ENCODE data around the gene TBX1. TPM values are rescaled to one million over a fixed set of nuclear protein-coding genes. Genes with fewer than 3 reads are reported as not detected.

TBX1 gene
- polyA plus RNA-seq, 1 donor from 2014 or later: not detected

DNA sequence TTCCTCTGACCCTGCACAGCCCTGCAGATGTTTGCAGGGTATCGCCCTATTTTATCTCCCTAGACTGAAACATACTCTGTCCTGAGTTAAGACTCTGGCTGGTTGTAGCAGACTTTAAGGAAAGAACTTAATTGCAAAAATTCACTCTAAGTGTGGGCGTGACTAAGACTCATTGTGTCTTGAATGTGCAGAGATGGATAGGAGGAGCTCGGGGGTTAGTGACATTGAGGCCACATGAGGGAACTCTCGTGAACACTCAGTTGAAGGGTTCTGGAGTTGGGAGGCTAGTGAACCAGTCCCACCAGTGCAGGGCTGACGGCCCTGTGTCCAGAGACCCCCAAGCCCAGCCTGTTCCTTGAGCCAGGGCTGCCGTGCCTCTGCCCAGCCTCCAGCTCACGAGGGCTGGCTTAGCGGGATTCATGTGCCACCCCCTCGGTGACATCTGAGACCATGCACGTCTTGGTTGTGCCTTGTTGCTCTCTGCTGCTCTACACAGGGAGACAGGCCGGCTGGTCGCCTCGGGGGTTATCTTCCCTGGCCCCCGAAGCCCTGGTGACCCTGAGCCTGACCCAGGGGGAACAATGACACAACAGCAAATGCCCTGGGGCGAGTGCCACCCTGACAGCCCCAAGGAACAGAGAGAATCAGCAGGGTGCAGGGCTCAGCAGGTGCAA is 11.4 kb upstream of the TBX1 start:
- no peaks in the 10 kb centered on the region for H4K20me1 ChIP-seq (ENCODE audit: insufficient read depth)
- H3K9me3 ChIP-seq (ENCODE audit: low read length): no peaks in the 10 kb centered on the region
- H3K27ac ChIP-seq (ENCODE audit: low read length): no peak overlapping the region
- no peaks in the 10 kb centered on the region for H3K79me2 ChIP-seq (replicated peaks; ENCODE audit: insufficient read depth, low read length)
- H3K4me3 ChIP-seq (ENCODE audit: low read length): no peak overlapping the region
- no peaks in the 10 kb centered on the region for H3K36me3 ChIP-seq (ENCODE audit: insufficient read depth, low read length)
- H2AFZ ChIP-seq (ENCODE audit: low read depth, low read length): no peak overlapping the region
- no peak overlapping the region for H3K4me2 ChIP-seq (ENCODE audit: low read length)
- no peaks in the 10 kb centered on the region for H3F3A ChIP-seq (ENCODE audit: insufficient read depth, low read length, poor library complexity, severe bottlenecking)
- peaks cover 26% of the 10 kb centered on the region for H3K27me3 ChIP-seq (ENCODE audit: insufficient read depth, low read depth, low read length)
- TF ChIP-seq TAF1 (IDR thresholded peaks at IDR 0.05; ENCODE audit: low read depth): no peak
- TF ChIP-seq EP300 (conservative IDR thresholded peaks at IDR 0.05; ENCODE audit: poor library complexity, severe bottlenecking): no peak
- TF ChIP-seq, protein P1, sequence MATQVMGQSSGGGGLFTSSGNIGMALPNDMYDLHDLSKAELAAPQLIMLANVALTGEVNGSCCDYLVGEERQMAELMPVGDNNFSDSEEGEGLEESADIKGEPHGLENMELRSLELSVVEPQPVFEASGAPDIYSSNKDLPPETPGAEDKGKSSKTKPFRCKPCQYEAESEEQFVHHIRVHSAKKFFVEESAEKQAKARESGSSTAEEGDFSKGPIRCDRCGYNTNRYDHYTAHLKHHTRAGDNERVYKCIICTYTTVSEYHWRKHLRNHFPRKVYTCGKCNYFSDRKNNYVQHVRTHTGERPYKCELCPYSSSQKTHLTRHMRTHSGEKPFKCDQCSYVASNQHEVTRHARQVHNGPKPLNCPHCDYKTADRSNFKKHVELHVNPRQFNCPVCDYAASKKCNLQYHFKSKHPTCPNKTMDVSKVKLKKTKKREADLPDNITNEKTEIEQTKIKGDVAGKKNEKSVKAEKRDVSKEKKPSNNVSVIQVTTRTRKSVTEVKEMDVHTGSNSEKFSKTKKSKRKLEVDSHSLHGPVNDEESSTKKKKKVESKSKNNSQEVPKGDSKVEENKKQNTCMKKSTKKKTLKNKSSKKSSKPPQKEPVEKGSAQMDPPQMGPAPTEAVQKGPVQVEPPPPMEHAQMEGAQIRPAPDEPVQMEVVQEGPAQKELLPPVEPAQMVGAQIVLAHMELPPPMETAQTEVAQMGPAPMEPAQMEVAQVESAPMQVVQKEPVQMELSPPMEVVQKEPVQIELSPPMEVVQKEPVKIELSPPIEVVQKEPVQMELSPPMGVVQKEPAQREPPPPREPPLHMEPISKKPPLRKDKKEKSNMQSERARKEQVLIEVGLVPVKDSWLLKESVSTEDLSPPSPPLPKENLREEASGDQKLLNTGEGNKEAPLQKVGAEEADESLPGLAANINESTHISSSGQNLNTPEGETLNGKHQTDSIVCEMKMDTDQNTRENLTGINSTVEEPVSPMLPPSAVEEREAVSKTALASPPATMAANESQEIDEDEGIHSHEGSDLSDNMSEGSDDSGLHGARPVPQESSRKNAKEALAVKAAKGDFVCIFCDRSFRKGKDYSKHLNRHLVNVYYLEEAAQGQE (IDR thresholded peaks at IDR 0.05; ENCODE audit: borderline replicate concordance): no peak
- TF ChIP-seq RAD21 (conservative IDR thresholded peaks at IDR 0.05): no peak
- TF ChIP-seq SMC3 (conservative IDR thresholded peaks at IDR 0.05; ENCODE audit: poor library complexity): no peak
- TF ChIP-seq EZH2 (IDR thresholded peaks at IDR 0.05; ENCODE audit: borderline replicate concordance, insufficient read depth, low read length, poor library complexity, severe bottlenecking): no peak
- TF ChIP-seq MXI1 (conservative IDR thresholded peaks at IDR 0.05; ENCODE audit: poor library complexity, severe bottlenecking): no peak
- no peak for TF ChIP-seq POLR2AphosphoS5 (IDR thresholded peaks at IDR 0.05)
- TF ChIP-seq, protein P2, sequence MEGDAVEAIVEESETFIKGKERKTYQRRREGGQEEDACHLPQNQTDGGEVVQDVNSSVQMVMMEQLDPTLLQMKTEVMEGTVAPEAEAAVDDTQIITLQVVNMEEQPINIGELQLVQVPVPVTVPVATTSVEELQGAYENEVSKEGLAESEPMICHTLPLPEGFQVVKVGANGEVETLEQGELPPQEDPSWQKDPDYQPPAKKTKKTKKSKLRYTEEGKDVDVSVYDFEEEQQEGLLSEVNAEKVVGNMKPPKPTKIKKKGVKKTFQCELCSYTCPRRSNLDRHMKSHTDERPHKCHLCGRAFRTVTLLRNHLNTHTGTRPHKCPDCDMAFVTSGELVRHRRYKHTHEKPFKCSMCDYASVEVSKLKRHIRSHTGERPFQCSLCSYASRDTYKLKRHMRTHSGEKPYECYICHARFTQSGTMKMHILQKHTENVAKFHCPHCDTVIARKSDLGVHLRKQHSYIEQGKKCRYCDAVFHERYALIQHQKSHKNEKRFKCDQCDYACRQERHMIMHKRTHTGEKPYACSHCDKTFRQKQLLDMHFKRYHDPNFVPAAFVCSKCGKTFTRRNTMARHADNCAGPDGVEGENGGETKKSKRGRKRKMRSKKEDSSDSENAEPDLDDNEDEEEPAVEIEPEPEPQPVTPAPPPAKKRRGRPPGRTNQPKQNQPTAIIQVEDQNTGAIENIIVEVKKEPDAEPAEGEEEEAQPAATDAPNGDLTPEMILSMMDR (IDR thresholded peaks at IDR 0.05; ENCODE audit: poor library complexity, severe bottlenecking): no peak
- no peaks in the 10 kb centered on the region for H3K9me2 ChIP-seq (ENCODE audit: insufficient read depth, low read length)
- H3K9ac ChIP-seq (ENCODE audit: low read length): no peak overlapping the region

- TF ChIP-seq SMC3 (conservative IDR thresholded peaks at IDR 0.05; ENCODE audit: poor library complexity) (no peak), RAD21 (conservative IDR thresholded peaks at IDR 0.05) (no peak), POLR2AphosphoS5 (IDR thresholded peaks at IDR 0.05) (no peak), EP300 (conservative IDR thresholded peaks at IDR 0.05; ENCODE audit: poor library complexity, severe bottlenecking) (no peak), TAF1 (IDR thresholded peaks at IDR 0.05; ENCODE audit: low read depth) (no peak), EZH2 (IDR thresholded peaks at IDR 0.05; ENCODE audit: borderline replicate concordance, insufficient read depth, low read length, poor library complexity, severe bottlenecking) (no peak), MXI1 (conservative IDR thresholded peaks at IDR 0.05; ENCODE audit: poor library complexity, severe bottlenecking) (no peak)
- TF ChIP-seq, protein P2 (IDR thresholded peaks at IDR 0.05; ENCODE audit: poor library complexity, severe bottlenecking): no peak
- TF ChIP-seq, protein P1 (IDR thresholded peaks at IDR 0.05; ENCODE audit: borderline replicate concordance): no peak
- Histone ChIP-seq H3K27ac (ENCODE audit: low read length) (no peak overlapping the region), H3K9ac (ENCODE audit: low read length) (no peak overlapping the region), H3F3A (ENCODE audit: insufficient read depth, low read length, poor library complexity, severe bottlenecking) (no peaks in the 10 kb centered on the region), H3K9me3 (ENCODE audit: low read length) (no peaks in the 10 kb centered on the region), H3K27me3 (ENCODE audit: insufficient read depth, low read depth, low read length) (peaks cover 34% of the 10 kb centered on the region), H3K4me3 (ENCODE audit: low read length) (no peak overlapping the region), H3K36me3 (ENCODE audit: insufficient read depth, low read length) (no peaks in the 10 kb centered on the region), H4K20me1 (ENCODE audit: insufficient read depth) (no peaks in the 10 kb centered on the region), H3K9me2 (ENCODE audit: insufficient read depth, low read length) (no peaks in the 10 kb centered on the region), H3K4me2 (ENCODE audit: low read length) (no peak overlapping the region), H2AFZ (ENCODE audit: low read depth, low read length) (no peak overlapping the region), H3K79me2 (replicated peaks; ENCODE audit: insufficient read depth, low read length) (no peaks in the 10 kb centered on the region)
These were observed 10.7 kb upstream of the TBX1 start for GRCh38 chr22:19749876-19750275.

Data from neural cell (in vitro differentiated cells).